GM21825 (cell line): Measurements from ENCODE around the gene CCDC7.
"Not testable (repeated sequence)": the region's sequence is repeated elsewhere in the genome, so short reads cannot be mapped to it uniquely, and the experiment has no call there.

Source experiments
- ATAC-seq: cut with Tn5 transposase; IDR thresholded peaks from one replicate; pipeline ENCODE4 v1.9.1; 2021; ENCODE audit warnings: mild to moderate bottlenecking, moderate library complexity; ENCODE audit not compliant: unreplicated experiment

CCDC7 gene

DNA sequence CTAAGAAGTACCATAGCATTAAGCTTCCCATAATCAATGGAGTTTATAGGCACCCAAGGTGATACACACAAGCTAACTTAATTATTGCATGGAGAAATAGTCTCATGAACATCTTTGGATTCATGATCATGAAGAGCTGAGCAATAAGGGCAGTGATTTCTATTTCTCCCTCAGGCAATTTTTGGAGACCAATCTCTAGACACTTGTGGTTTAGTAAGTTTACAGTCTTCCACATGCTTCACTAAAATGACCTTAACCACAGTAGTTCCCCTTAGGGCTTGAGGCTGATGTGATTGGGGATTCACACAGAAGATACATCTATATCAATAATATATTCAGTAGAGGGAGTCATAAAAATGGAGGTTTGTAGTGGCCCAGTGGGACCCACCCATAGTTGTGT lies 241.2 kb downstream of the CCDC7 start:
- no peak for ATAC-seq

DNA sequence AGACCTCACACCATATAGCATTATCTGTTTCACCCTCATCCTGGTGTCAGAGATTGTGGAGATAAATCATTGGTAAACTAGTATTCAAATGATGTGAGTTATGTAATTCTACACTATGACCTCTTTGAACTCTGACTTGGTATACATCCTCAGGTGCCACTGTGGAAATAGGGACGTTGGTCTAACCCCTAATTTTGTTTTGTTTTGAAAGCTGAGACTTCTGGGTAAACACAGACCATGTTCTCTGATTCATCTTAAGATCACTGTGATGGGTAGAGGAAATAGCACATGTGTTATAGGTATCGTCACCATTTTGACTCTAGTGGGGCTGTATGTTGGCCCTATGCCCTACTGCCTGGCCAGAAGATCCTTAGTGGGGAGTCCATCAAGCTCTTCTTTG lies 241.6 kb downstream of the CCDC7 start:
- ATAC-seq: no peak

- ATAC-seq: no peak
Observed at GRCh38 chr10:32692174-32692573, 246.2 kb downstream of the CCDC7 start.

- no peak for ATAC-seq
Observed at GRCh38 chr10:32693441-32693979, 247.6 kb downstream of the CCDC7 start.

- ATAC-seq: not testable (repeated sequence)
Observed at GRCh38 chr10:32699683-32700082, 253.7 kb downstream of the CCDC7 start.

GRCh38 chr10:32713560-32713959 lies 267.6 kb downstream of the CCDC7 start:
- ATAC-seq: no peak

DNA sequence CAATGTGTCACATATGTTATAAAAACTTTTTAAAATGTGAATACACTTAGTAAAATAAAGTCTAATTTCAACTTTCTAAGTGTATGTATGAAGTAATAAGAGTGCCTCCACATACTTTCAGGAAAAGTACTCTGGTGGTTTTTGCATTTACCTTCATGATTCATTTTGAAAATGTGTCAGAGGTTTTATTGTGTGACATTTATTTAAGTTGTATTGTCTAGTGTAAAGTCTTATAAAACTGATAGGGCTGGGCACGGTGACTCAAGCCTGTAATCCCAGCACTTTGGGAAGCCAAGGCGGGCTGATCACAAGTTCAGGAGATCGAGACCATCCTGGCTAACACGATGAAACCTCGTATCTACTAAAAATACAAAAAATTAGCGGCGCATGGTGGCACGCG lies 285.6 kb downstream of the CCDC7 start:
- no peak for ATAC-seq

- no peak for ATAC-seq
Observed at GRCh38 chr10:32738958-32739357, 293.0 kb downstream of the CCDC7 start.

DNA sequence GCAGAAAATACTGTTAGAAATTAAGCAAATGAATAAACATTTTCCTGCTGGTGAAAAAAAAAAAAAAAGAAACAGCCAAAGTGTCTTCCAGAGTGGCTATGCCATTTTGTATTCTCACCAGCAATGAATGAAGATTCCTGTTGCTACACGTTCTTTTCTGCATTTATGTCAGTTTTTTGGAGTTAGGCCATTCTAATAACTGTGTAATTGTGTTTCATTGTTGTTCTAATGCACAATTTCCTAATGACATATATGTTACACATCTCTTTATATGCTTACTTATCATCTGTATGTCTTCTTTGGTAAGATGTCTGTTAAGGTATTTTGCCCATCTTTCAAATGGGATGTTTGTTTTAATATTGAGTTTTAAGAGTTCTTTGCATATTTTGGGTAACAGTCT lies 298.4 kb downstream of the CCDC7 start:
- ATAC-seq: no peak

DNA sequence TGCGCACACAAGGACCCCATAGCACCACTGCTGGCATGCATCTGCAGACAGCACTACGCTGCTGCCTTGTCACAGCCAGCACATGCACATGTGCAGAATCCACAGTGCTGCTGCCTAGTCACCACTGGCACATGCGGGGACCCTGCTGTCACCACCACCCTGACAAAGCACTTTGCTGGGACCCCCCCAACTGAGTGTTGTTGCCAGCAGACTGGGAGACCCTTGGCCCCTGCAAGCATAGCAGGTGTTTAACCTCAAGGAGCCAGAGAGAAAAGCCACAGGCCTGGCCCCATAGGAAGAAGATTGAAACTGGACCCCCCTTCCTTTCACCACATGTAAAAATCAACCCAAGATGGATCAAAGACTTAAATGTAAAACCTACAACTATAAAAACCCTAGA lies 300.9 kb downstream of the CCDC7 start:
- ATAC-seq: no peak

- no peak for ATAC-seq
Observed at GRCh38 chr10:32751582-32751981, 305.6 kb downstream of the CCDC7 start.

DNA sequence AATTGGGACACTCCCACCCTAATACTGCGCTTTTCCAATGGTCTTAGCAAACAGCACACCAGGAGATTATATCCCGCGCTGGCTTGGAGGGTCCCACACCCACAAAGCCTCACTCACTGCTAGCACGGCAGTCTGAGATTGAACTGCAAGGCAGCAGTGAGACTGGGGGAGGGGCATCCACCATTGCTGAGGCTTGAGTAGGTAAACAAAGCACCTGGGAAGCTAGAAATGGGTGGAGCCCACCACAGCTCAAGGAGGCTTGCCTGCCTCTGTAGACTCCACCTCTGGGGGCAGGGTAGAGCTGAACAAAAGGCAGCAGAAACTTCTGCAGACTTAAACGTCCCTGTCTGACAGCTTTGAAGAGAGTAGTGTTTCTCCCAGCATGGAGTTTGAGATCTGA lies 309.0 kb downstream of the CCDC7 start:
- ATAC-seq: not testable (repeated sequence)

DNA sequence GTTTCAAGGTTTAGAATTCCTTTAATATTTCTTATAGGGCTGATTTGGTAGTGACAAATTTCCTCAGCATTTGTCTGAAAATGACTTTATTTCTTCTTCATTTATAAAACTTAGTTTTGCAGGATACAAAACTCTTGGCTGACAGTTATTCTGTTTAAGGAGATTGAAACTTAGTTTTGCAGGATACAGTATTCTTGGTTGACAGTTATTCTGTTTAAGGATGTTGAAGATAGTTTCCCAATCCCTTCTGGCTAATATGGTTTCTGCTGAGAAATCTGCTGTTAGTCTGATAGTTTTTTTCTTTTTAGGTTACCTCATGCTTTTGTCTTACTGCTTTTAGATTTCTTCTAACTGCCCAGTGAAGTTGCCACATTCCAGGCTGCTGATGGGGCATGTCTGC lies 325.3 kb downstream of the CCDC7 start:
- ATAC-seq: no peak

DNA sequence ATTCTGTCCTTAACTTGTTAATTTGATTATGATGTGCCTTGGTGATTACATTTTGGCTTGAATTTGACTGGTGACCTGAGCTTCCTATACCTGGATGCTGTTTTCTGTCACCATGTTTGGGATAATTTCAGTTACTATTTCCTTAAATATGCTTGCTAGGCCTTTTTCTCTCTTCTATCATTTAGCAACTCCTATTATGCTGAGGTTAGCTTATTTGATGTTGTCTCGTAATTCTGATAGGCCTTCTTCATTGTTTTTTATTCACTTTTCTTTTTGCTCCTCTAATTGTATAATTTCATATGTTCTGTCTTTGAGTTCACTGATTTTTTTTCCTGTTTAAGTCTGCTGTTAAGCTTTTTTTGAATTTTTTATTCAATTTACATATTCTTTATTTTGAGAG lies 327.2 kb downstream of the CCDC7 start:
- no peak for ATAC-seq

- ATAC-seq: no peak
Observed at GRCh38 chr10:32786968-32787367, 341.0 kb downstream of the CCDC7 start.

DNA sequence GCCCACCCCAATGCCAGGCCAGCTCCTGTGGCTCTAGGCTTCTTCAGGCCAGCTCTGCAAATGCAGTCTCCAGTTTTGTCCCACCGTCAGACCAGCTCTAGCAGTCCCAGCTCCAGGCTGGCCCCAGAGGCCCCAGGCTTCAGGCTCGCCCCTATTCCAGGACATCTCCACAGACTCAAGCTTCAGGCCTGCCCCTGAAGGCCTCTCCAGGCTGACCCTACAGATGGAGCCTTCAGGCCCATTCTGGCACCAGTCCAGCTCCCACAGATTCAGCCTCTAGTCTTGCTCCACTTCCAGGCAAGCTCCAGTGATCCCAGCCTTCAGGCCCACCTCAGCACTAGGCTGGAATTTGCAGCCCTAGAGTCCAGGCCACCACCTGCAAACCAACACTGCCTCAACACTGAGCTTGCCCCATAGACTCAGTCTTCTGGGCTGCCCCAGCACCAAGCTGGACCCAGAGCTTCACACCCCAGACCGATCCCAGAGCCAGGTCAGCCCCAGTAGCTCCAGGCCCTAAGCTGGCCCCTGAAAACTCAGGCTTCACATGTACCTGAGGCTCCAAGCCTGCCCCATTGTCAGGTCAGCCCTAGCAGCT lies 341.8 kb downstream of the CCDC7 start:
- ATAC-seq: no peak

DNA sequence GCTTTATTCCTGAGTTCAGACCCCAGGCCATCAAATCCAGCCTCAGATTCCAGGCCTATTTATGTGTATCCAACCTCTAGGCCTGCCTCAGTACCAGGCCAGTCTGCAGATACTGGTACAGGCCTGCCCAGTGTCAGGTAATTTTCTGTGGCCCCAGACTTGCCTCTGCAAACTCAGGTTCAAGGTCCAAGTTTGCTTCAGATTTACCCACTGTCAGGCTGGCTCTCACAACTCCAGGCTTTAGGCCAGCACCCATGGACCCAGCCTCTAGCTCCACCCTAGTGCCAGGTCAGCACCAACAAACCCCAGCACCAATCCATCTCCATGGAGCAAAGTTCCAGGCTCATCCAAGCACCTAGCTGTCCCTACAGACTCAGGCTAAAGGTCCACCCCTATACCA lies 342.4 kb downstream of the CCDC7 start:
- no peak for ATAC-seq

- no peak for ATAC-seq
Observed at GRCh38 chr10:32790483-32790882, 344.5 kb downstream of the CCDC7 start.

DNA sequence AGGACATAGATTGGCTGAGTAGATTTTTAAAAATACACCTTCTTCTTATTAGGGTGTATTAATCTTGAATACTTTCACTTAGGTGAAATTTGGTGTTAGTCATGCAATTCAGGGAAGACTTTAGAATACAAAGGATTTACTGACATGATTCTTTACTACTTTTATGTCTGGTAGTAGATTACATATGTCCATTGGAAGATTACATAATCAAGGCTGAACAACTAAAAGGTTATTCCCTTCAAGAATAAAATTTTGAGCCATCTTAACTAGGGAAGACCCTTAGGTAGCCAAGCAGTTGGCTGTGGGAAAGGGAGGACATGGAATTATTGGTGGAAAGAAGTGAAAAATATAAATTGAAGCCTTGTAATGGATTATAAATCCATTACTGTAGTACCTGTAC lies 347.1 kb downstream of the CCDC7 start:
- ATAC-seq: no peak

DNA sequence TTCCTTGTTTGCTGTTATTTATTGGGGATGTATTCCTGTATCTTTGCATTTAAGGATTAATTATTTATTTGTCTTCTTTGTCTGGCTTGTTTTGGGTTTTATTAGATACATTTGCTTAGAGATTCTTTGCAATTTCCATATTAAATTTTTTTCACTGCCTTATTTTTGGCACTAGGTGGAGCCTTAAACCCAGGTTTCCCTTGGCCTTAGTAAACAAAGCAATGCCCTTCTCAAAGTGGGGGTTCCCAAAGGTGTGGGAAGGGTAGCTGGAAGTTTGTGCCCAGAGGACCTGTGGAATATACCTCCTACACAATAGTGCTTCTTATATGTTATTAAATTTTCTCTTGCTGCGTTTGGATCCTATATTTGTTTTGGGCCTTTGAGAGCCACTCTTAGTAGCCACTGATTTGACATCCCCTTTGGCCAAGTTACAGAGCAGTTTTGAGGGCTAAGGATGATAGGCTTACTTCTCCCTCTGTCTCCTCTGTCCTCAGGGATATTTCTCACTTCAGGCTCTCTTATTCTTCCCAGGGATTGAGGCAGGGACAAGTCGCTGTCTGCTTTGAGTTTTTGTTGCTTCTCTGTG lies 349.8 kb downstream of the CCDC7 start:
- no peak for ATAC-seq

DNA sequence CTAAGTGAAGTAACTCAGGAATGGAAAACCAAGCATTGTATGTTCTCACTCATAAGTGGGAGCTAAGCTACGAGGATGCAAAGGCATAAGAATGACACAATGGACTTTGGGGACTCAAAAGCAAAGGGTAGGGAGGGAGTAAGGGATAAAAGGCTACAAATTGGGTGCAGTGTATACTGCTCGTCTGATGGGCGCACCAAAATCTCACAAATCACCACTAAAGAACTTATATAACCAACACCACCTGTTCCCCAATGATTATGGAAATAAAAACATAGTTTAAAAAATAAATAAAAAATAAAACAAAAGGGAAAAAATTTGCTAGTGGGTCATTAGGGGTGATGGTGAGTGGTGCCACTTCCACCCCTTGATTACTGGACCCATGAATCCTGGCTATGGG lies 351.5 kb downstream of the CCDC7 start:
- ATAC-seq: not testable (repeated sequence)

DNA sequence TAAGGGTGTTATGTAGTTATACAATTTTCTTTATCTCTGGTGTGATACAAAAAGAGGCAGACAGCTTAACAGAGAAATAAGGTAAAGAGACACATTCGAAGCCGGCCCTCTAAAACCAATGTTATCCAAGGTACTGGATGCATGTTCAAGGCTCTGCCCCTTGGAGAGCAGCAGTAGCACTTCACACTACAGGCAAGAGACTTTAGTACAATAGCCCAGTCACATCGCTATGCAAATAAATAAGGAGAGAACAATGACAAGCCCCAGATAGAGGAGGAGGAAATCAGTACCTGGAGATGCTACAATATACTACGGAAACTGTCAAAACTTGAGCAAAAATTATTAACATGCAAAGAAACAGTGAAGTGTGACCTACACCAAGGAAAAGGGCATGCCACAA lies 401.0 kb downstream of the CCDC7 start:
- ATAC-seq: no peak

DNA sequence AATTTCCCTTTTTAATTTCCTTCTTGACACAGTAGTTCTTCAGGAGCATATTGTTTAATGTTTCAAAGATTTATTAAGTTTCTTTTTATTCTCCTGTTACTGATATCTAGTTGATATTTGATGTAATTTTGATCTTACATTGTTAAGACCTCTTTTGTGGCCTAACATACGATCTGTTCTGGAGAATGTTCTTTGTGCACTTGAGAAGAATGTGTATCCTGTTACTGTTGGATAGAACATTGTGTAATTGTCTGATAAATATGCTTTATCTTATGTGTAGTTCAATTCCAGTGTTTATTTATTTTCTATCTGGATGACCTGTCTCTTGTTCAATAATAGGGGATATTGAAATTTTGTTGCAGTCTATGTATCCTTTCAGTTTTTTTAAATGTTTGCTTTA lies 405.4 kb downstream of the CCDC7 start:
- no peak for ATAC-seq
